HepG2 (cell line): ENCODE measurements around the gene P2RY6. TPM values are rescaled to one million over a fixed set of nuclear protein-coding genes. Genes with fewer than 3 reads are reported as not detected.

Experiments
- ATAC-seq: fragments of 200-7000 bp; cut with Tn5 transposase; 3 replicates; pipeline ENCODE4 v1.9.1; 2020; ENCODE audit warnings: mild to moderate bottlenecking, moderate library complexity
- BruUV-seq: library from RNA; stranded (reverse); fragments of 400-500 nt; replicated peaks from 2 replicates; lab custom pipeline; 2021; lab: Mats Ljungman, UMichigan
- CTCF ChIA-PET: fragments of 300-600 bp; formaldehyde crosslinking; extraction: SDS; loops from one replicate; lab custom pipeline; 2021; ENCODE audit warnings: low total read pairs, inconsistent platforms, low intra/inter-chr PET ratio; lab: Yijun Ruan, JAX
- POLR2A ChIA-PET: fragments of 350-600 bp; sonication (Branson Sonifier 250); formaldehyde crosslinking; loops from one replicate; lab custom pipeline; 2020; ENCODE audit warnings: antibody characterized with exemption, inconsistent platforms; lab: Yijun Ruan, JAX
- DNase-seq: peaks from one replicate; pipeline ENCODE4 v3.0.0-alpha.2; 2015; ENCODE audit warnings: low spot score
- FAIRE-seq: peaks from 3 replicates; lab custom pipeline; 2011; peaks lifted over from hg19 to GRCh38; lab: Jason Lieb, UNC
- H2AFZ ChIP-seq: one replicate; pipeline ENCODE4 v1.6.1; 2011; ENCODE audit warnings: low read length, inconsistent platforms
- H3K27ac ChIP-seq: fragments of 300-600 bp; 3 replicates; pipeline ENCODE4 v1.8.0; 2011; ENCODE audit warnings: mixed run types, mild to moderate bottlenecking, mixed read lengths, low read length, inconsistent platforms; ENCODE audit not compliant: insufficient read depth; ENCODE audit errors: extremely low read length
- H3K27me3 ChIP-seq, 2 experiments: fragments of 200-600 bp in 1 of 2; 2 replicates in 1 of 2; 3 replicates in 1 of 2; pipeline versions ENCODE4 v1.6.0 to v1.8.0; 2011; ENCODE audit warnings: low read length in 2 of 2, mild to moderate bottlenecking in 2 of 2, moderate library complexity in 2 of 2, inconsistent platforms in 1 of 2; ENCODE audit not compliant: insufficient read depth in 2 of 2, control insufficient read depth in 1 of 2
- H3K36me3 ChIP-seq, 2 experiments: fragments of 200-600 bp in 1 of 2; replicated peaks in 1 of 2; 2 replicates in 1 of 2; 3 replicates in 1 of 2; pipeline versions ENCODE4 v1.5.1 to v1.8.0; 2011; ENCODE audit warnings: low read length in 2 of 2, inconsistent platforms in 1 of 2; ENCODE audit not compliant: insufficient read depth in 2 of 2, control insufficient read depth in 1 of 2
- H3K4me1 ChIP-seq: 2 replicates; pipeline ENCODE4 v1.5.1; 2012; ENCODE audit warnings: low read length, inconsistent platforms; ENCODE audit not compliant: insufficient read depth
- H3K4me2 ChIP-seq: 2 replicates; pipeline ENCODE4 v1.6.0; 2011; ENCODE audit warnings: low read depth, low read length, inconsistent platforms
- H3K4me3 ChIP-seq, 3 experiments: fragments of 200-600 bp in 1 of 3; sonication (generic), shearing (Covaris generic) in 1 of 3; replicated peaks in 1 of 3; 2 replicates each; pipeline ENCODE4 v1.5.1; 2011 to 2016; ENCODE audit warnings: low read length in 3 of 3, inconsistent platforms in 2 of 3, low read depth in 2 of 3, mild to moderate bottlenecking in 2 of 3, control low read depth in 1 of 3, mixed read lengths in 1 of 3; ENCODE audit not compliant: insufficient read depth in 1 of 3
- H3K79me2 ChIP-seq: one replicate; pipeline ENCODE4 v1.6.1; 2011; ENCODE audit warnings: low read length, inconsistent platforms; ENCODE audit not compliant: insufficient read depth
- H3K9ac ChIP-seq: 2 replicates; pipeline ENCODE4 v1.6.0; 2011; ENCODE audit warnings: mild to moderate bottlenecking, low read depth, low read length, inconsistent platforms; ENCODE audit not compliant: insufficient read depth
- H3K9me3 ChIP-seq: 2 replicates; pipeline ENCODE4 v1.5.1; 2012; ENCODE audit warnings: mild to moderate bottlenecking, low read length
- H4K20me1 ChIP-seq: 2 replicates; pipeline ENCODE4 v1.6.0; 2011; ENCODE audit warnings: inconsistent platforms, mild to moderate bottlenecking, low read length, moderate library complexity; ENCODE audit not compliant: insufficient read depth
- ETV6 ChIP-seq: sonication (generic); formaldehyde crosslinking; conservative IDR thresholded peaks from 2 replicates; pipeline ENCODE4 v1.4.0; 2020; ENCODE audit warnings: missing genetic modification reagents
- RAD21 ChIP-seq: fragments of 450-650 bp; formaldehyde crosslinking; IDR thresholded peaks from 2 replicates; pipeline ENCODE4 v1.5.0; 2020; ENCODE audit warnings: mild to moderate bottlenecking
- RFXAP ChIP-seq: sonication (generic); formaldehyde crosslinking; IDR thresholded peaks from 2 replicates; pipeline ENCODE4 v1.4.0; 2020; ENCODE audit warnings: missing genetic modification reagents, borderline replicate concordance
- SETDB1 ChIP-seq: sonication (generic); formaldehyde crosslinking; IDR thresholded peaks from 2 replicates; pipeline ENCODE4 v1.5.1; 2020; ENCODE audit warnings: missing genetic modification reagents, mild to moderate bottlenecking, borderline replicate concordance
- ZBTB14 ChIP-seq: sonication (generic); formaldehyde crosslinking; IDR thresholded peaks from 2 replicates; pipeline ENCODE4 v1.4.0; 2020; ENCODE audit warnings: missing genetic modification reagents
- ZFP36 ChIP-seq: fragments of 150-350 bp; IDR thresholded peaks from 2 replicates; pipeline ENCODE4 v1.6.1; 2018; ENCODE audit warnings: borderline replicate concordance, low read length, low read depth; ENCODE audit not compliant: partially characterized antibody
- ZFP90 ChIP-seq: sonication (generic); formaldehyde crosslinking; IDR thresholded peaks from 2 replicates; pipeline ENCODE4 v1.8.0; 2022; ENCODE audit warnings: missing genetic modification reagents, mild to moderate bottlenecking, inconsistent platforms, borderline replicate concordance
- ZKSCAN8 ChIP-seq: IDR thresholded peaks from 2 replicates; pipeline ENCODE4 v1.6.1; 2016; ENCODE audit warnings: borderline replicate concordance, missing genetic modification reagents, missing compliant biosample characterization
- ZNF3 ChIP-seq: IDR thresholded peaks from 2 replicates; pipeline ENCODE4 v1.7.0; 2017; ENCODE audit warnings: inconsistent platforms
- ZNF337 ChIP-seq: sonication (generic); formaldehyde crosslinking; IDR thresholded peaks from 2 replicates; pipeline ENCODE4 v1.5.1; 2020; ENCODE audit warnings: missing genetic modification reagents, low read depth, mild to moderate bottlenecking, borderline replicate concordance
- ZNF577 ChIP-seq: sonication (generic); formaldehyde crosslinking; IDR thresholded peaks from 2 replicates; pipeline ENCODE4 v1.4.0; 2020; ENCODE audit warnings: mild to moderate bottlenecking, low read depth, missing genetic modification reagents, borderline replicate concordance
- WGBS: methylation state at CpG from one replicate; pipeline ENCODE4 v1.1.6; 2017; ENCODE audit warnings: low lambda C conversion rate; 5-methylcytosine and 5-hydroxymethylcytosine counted together
- in situ Hi-C: cut with HindIII; loops from 2 replicates; pipeline ENCODE4 v1.10.0; 2017; ENCODE audit warnings: low pct_unique_long_range_greater_than_20kb; ENCODE audit not compliant: extremely low pct_ligation_motif_present
- intact Hi-C: fragments of 100-400 bp; cut with micrococcal nuclease; formaldehyde crosslinking; loops from one replicate; pipeline ENCODE4 v1.10.0; 2022; ENCODE audit not compliant: unreplicated experiment
- polyA plus RNA-seq, 8 experiments: library from polyadenylated mRNA; depleted of rRNA in 3 of 8; stranded (reverse) in 7 of 8; unstranded in 1 of 8; fragments of >200 nt; fragmentation: Illumina TruSeq in 4 of 8; extraction: Trizol in 4 of 8; gene quantifications; 2 replicates each; pipeline versions ENCODE4 v1.2.1 to v1.2.3, GENCODE V29; 2011 to 2016; ENCODE audit warnings: low read depth in 4 of 8, missing spikeins in 1 of 8, mixed read lengths in 1 of 8; ENCODE audit not compliant: insufficient read depth in 1 of 8
- total RNA-seq, 5 experiments: library from RNA; depleted of rRNA; stranded (reverse); fragments of >200 nt; fragmentation: Illumina TruSeq; extraction: Trizol; gene quantifications; 2 replicates each; pipeline ENCODE4 v1.2.3, GENCODE V29; 2016; ENCODE audit warnings: low read depth in 1 of 5

The P2RY6 gene
- total and polyA plus RNA-seq, 2 of the 13 experiments (the other 11 are each of a cell fraction or from before 2014, with no cell fraction given), result 0.09 to 0.29 TPM

GRCh38 chr11:73268671-73269271 lies 3.4 kb upstream of the P2RY6 start (continued):
- no peak for TF ChIP-seq SETDB1
- TF ChIP-seq ZNF577 (CRISPR knock-in tag), result no peak
- no peak for TF ChIP-seq ZKSCAN8
- no peak for TF ChIP-seq RAD21
- no peak for TF ChIP-seq ZFP36
- TF ChIP-seq ETV6 (CRISPR knock-in tag), result no peak
- TF ChIP-seq RFXAP (CRISPR knock-in tag), result no peak
- no peak for TF ChIP-seq ZNF337
- TF ChIP-seq ZBTB14 (CRISPR knock-in tag), result no peak

DNA sequence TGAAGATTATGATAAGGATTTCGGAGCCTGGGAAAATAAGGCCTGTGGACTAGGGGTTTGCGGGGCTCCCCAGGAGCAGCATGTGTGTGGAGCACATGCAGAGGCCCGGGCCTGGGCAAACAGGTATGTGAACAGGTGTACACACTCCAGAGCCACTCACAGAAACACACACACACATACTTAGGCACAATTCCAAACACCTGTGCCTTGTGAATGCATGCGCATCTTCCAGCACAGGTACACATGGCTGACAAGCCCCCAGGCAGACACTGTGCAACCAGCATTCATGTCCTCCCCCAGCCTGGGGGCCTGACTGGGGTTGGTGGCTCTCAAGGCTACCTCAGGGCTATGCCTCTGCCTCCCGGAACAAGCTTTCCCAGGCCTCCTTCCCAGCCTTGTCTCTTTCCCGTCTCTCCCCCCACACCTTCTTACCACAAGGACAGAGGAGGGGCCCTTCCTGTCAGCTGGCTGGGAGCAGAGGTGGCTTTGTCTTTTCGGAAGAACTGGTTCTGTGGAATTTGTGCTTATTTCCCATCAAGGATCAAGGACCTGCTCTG lies 2.6 kb upstream of the P2RY6 start:
- FAIRE-seq, result no peak
- H3K9ac ChIP-seq, result no peak overlapping the region
- H4K20me1 ChIP-seq, result no peaks in the 10 kb centered on the region
- H3K4me2 ChIP-seq, result no peak overlapping the region
- TF ChIP-seq ZNF3 (CRISPR knock-in tag) (no peak), ZFP90 (CRISPR knock-in tag) (peak; percentile 83; the same call in 1 of the 2 replicates)
- WGBS, result 41% methylated on average over 6 of the region's 7 CpGs
- no TSS peak for BruUV-seq
- ChIA-PET CTCF (no interaction called here), POLR2A (no interaction called here)
- peaks cover 55% of the 10 kb centered on the region for H3K4me1 ChIP-seq
- no peaks in the 10 kb centered on the region for H3K9me3 ChIP-seq
- no peaks in the 10 kb centered on the region for H3K36me3 ChIP-seq
- intact Hi-C loops, result no loop called here
- DNase-seq, result no peak
- ATAC-seq, result no peak
- no peaks in the 10 kb centered on the region for H3K79me2 ChIP-seq
- H3K27ac ChIP-seq, result no peak overlapping the region
- H3K4me3 ChIP-seq, result no peak overlapping the region
- H3K27me3 ChIP-seq, result peaks cover 5 to 64% of the 10 kb centered on the region in 2 experiments; a peak in 4 of 5 replicates
- in situ Hi-C loops, result no loop called here
- H2AFZ ChIP-seq, result no peak overlapping the region
